HG03159 (cell line): ENCODE results near the gene CLDN9.
"Not testable (repeated sequence)": the region's sequence is repeated elsewhere in the genome, so short reads cannot be mapped to it uniquely, and the experiment has no call there.

Experiments
- ATAC-seq: cut with Tn5 transposase; IDR thresholded peaks from one replicate; pipeline ENCODE4 v1.9.1; 2021; ENCODE audit warnings: mild to moderate bottlenecking, moderate library complexity; ENCODE audit not compliant: unreplicated experiment

Gene CLDN9

DNA sequence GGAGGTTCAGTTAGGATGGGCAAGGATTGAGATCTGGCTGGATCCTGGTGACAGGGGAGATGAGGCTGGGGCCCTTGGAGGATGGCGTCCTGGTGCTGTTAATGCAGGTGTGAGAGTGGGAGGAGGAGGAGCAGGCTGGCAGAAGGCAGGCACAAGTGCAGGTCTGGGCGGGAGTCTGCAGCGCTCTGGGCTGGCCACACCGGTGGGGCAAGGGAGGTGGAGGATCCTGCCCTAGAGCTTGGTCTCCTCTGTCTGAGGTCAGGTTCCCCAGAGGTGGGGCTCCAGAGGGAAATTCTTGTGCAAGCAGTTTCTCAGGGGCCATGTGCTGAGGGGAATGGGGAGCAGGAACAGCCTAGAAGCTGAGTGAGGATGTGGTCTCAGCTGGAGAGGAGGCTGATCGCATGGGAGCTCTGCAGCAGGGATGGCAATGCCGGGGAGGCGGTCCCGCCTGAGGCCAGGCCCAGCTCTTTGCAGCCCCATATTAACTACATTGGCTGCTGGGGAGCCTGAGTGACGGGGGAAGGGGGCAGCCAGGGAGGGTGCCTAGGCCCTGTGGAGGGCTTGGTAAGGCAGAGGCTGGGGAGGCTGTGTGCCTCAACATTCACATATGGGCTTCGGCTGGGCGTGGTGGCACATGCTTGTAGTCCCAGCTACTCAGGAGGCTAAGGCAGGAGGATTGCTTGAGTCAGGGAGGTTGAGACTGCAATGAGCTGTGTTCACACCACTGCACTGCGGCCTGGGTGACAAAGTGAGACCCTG lies 40.0 kb downstream of the CLDN9 start:
- ATAC-seq, result not testable (repeated sequence)

GRCh38 chr16:3053330-3053710 lies 40.6 kb downstream of the CLDN9 start:
- not testable (repeated sequence) for ATAC-seq

DNA sequence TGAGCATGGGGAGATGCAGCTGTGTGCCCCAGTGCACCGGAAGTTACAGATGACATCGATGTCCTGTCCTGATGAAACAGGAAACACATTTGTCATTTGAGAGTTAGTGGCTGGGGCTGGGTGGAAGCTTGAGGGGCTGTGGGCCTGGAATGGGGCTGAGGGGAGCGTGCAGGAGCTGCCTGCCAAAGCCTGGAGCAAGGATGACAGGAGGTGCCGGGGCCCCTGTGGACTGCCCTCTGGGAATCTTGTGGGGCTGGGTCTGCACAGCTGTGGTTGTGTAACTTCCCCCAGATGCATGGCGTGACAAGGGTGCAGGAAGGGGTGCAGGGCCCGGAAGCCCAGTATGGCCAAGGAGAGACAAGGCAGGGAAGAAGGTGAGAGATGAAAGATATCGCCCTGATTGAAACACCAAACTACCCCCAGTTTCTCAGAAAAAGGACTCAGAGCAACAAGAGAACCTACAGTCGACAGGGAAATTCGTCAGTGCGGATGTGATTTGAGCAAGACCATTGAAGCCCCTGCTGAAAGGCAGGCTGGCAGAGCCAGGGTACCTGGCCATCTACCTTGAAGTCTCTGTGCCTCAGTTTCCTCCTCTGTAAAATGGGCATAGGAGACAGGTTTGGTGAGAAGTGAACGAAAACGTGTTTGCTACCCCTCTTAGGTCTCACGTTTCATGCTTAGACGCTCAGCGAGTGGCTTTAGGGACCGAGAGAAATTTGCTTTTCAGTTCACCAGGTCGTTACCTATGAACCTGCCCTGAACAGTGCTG lies 42.4 kb downstream of the CLDN9 start:
- no peak for ATAC-seq

GRCh38 chr16:3055734-3056115 lies 43.0 kb downstream of the CLDN9 start:
- not testable (repeated sequence) for ATAC-seq

GRCh38 chr16:3056336-3057180 lies 43.8 kb downstream of the CLDN9 start:
- ATAC-seq, result no peak

GRCh38 chr16:3057181-3058138 lies 44.7 kb downstream of the CLDN9 start:
- ATAC-seq, result no peak

- ATAC-seq, result peak; percentile 24
Observed at GRCh38 chr16:3058139-3059030, 45.7 kb downstream of the CLDN9 start.

GRCh38 chr16:3059041-3059722 lies 46.5 kb downstream of the CLDN9 start:
- peak; percentile 66 for ATAC-seq

DNA sequence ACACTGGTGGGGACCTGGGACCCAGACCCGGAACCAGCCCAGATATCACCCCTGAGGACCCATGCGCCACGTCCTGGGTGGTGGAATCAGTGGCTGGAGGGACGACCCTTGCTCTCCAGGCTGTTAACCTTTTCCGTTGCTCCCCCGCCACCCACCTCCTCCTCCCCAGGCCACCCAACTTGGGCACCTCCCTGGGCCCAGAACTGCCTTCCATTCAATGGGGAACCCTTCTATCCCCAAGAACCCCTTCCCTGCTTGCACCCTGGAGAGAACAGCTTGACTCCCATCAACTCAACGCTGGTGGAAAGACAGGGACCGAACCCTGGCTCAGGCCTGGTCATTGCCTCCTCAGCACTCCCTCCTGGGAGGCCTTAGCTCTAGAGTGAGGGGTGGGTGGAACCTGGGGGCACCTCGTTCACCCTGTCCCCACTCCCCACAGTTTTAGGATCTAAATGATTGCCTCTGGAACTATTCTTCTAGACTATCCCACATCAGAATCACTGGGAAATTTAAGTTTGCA lies 47.1 kb downstream of the CLDN9 start:
- peak; percentile 3 for ATAC-seq

- no peak for ATAC-seq
Observed at GRCh38 chr16:3060339-3061127, 47.8 kb downstream of the CLDN9 start.

DNA sequence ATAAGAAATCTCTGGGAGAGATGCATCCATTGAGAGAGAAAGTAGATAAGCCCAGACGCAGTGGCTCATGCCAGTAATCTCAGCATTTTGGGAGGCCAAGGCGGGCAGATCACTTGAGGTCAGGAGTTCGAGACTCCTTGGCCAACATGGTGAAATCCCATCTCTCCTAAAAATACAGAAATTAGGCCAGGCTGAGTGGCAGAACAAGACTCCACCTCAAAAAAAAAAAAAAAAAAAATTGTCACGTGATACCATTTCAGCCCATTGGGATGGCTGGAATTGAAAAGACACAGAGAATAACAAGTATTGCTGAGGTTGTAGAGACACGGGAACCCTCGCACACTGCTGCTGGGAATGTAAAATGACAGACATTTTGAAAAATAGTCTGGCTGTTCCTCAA lies 49.8 kb downstream of the CLDN9 start:
- ATAC-seq, result no peak

DNA sequence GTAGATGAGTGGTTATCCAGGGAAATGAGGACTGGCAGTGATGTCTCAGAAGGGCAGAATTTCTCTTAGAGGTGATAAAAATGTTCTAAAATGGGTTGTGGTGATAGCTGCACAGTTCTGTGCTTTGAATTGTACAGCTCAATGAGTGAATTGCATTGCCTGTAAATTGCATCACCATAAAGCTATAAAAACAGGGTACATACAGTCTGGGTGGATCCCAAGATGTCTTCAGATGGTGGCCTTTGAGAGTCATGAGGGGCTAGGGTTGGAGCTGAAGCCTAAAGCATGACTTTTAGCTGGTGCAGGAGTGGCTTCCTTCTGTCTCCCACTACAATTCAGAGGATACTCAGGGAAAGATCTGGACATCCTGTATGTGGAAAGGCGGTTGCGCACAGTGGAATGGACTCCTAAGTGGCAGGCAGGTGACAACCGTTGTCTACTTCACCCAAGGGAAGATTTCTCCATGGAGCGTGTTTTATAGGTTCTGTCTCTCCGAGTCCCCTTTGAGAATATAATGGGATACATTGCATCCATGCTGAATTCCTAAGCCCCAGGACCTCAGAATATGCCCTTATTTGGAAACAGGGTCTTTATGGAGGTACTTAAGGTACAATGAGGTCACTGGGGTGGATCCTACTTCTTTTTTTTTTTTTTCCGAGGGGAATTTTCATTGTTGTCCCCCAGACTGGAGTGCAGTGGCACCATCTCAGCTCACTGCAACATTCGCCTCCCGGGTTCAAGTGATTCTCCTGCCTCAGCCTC lies 51.1 kb downstream of the CLDN9 start:
- no peak for ATAC-seq
